Breast epithelium (tissue), 3 donors: ENCODE measurements around the gene GLI3.

Source experiments
- CTCF ChIP-seq, 3 donors: fragments of 450-650 bp; IDR thresholded peaks; one replicate each; pipeline ENCODE4 v1.5.1; 2016 to 2017; ENCODE audit warnings: antibody characterized with exemption in 3 of 3, mild to moderate bottlenecking in 3 of 3, moderate library complexity in 3 of 3
- POLR2AphosphoS5 ChIP-seq, 3 donors: sonication (generic); formaldehyde crosslinking; IDR thresholded peaks; one replicate each; pipeline ENCODE4 v1.6.1; 2017; ENCODE audit warnings: antibody characterized with exemption in 3 of 3

DNA sequence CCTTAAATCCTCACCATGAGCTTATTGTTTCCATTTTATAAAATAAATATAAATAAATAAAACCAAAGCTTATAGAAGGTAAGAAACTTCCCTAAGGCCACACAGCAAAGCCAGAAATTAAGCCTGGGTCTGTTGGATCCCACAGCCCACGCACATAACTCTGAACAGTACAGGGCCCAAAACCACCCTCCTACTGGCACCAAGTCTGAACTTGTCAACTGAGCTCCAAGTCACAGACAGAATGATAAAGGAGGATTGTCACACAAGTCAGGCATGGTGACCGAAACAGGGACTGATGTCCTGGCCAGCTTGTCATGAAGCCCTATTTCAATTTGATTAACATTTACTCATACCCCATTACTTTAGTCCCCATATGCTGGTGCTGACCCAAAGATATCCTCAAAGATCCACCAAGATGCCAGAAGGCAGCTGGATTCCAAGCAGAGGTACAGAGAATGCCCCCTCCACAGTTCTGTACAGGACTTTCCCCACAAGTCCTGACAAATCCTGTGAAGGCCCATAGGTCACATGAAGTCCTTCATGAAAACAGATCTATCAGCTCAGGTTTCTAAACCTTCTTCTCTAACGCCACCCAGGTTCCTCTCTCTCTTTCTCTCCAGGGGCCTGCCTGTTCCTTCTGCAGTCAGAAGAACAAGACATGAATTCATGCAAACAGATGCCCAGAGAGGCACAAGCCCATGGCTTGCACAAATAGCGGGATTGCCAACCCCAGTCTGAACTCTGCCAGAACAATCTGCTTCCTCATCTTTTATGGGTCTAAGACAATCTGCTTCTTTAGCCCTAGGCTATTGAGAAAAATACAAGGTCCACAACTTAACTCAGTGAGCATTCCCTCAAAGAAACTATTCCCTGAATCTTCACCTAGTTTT, 60.9 kb downstream of the GLI3 start:
- no peak for TF ChIP-seq CTCF (IDR thresholded peaks at IDR 0.05)
- peak in 1 of 3 donors; percentile 9 for TF ChIP-seq POLR2AphosphoS5 (IDR thresholded peaks at IDR 0.05)
